GM18870 (cell line): ENCODE results near the gene PABPC3.

Source experiments
- ATAC-seq: cut with Tn5 transposase; IDR thresholded peaks from one replicate; pipeline ENCODE4 v1.9.1; 2021; ENCODE audit warnings: moderate library complexity; ENCODE audit not compliant: unreplicated experiment

The PABPC3 gene

GRCh38 chr13:25095851-25096453, at the start of gene PABPC3:
PABPC3 (plus strand) TSS chr13:25096136; CDS start chr13:25096199, 63 bp downstream.
- ATAC-seq: no peak

- ATAC-seq: no peak
Observed at GRCh38 chr13:25046274-25046984, 49.5 kb upstream of the PABPC3 start.

- no peak for ATAC-seq
Observed at GRCh38 chr13:25046985-25047511, 48.9 kb upstream of the PABPC3 start.

- ATAC-seq: no peak
Observed at GRCh38 chr13:25051065-25051464, 44.9 kb upstream of the PABPC3 start.

- no peak for ATAC-seq
Observed at GRCh38 chr13:25059166-25059565, 36.8 kb upstream of the PABPC3 start.

- no peak for ATAC-seq
Observed at GRCh38 chr13:25059958-25060357, 36.0 kb upstream of the PABPC3 start.

- no peak for ATAC-seq
Observed at GRCh38 chr13:25062479-25062878, 33.5 kb upstream of the PABPC3 start.

GRCh38 chr13:25064396-25064795, 31.5 kb upstream of the PABPC3 start:
- ATAC-seq: no peak

- no peak for ATAC-seq
Observed at GRCh38 chr13:25065974-25066770, 29.8 kb upstream of the PABPC3 start.

GRCh38 chr13:25067064-25067463, 28.9 kb upstream of the PABPC3 start:
- no peak for ATAC-seq

GRCh38 chr13:25068810-25069209, 27.1 kb upstream of the PABPC3 start:
- ATAC-seq: no peak

GRCh38 chr13:25069236-25069635, 26.7 kb upstream of the PABPC3 start:
- ATAC-seq: no peak

GRCh38 chr13:25069911-25070310, 26.0 kb upstream of the PABPC3 start:
- ATAC-seq: no peak

- ATAC-seq: no peak
Observed at GRCh38 chr13:25080773-25081172, 15.2 kb upstream of the PABPC3 start.

- no peak for ATAC-seq
Observed at GRCh38 chr13:25084096-25084495, 11.8 kb upstream of the PABPC3 start.

- ATAC-seq: no peak
Observed at GRCh38 chr13:25085125-25085742, 10.7 kb upstream of the PABPC3 start.

GRCh38 chr13:25088562-25089221, 7.2 kb upstream of the PABPC3 start:
- no peak for ATAC-seq

- ATAC-seq: no peak
Observed at GRCh38 chr13:25097426-25097825, 1.5 kb downstream of the PABPC3 start.

- no peak for ATAC-seq
Observed at GRCh38 chr13:25103711-25104110, 7.8 kb downstream of the PABPC3 start.

GRCh38 chr13:25109341-25109740, 13.4 kb downstream of the PABPC3 start:
- no peak for ATAC-seq
